ENCODE measurements around the gene CKLF. TPM values are rescaled to one million over a fixed set of nuclear protein-coding genes. Genes with fewer than 3 reads are reported as not detected.

Gene CKLF
- total RNA-seq, 4 donors from 2014 or later: 31.6 to 68.4 (median 49.2) TPM

- no peak for TF ChIP-seq CTCF (IDR thresholded peaks at IDR 0.05)
- ATAC-seq (ENCODE audit: low FRiP score) (no peak), DNase-seq (ENCODE audit: low spot score) (no peak)
Measured at GRCh38 chr16:66601471-66601870, 49.1 kb downstream of the CKLF start.

- TF ChIP-seq CTCF (IDR thresholded peaks at IDR 0.05): no peak
- ATAC-seq (ENCODE audit: low FRiP score) (peak; percentile 8), DNase-seq (ENCODE audit: low spot score) (no peak)
Measured at GRCh38 chr16:66603537-66604375, 51.4 kb downstream of the CKLF start.

GRCh38 chr16:66604376-66605176, 52.2 kb downstream of the CKLF start, which contains the start of gene CMTM3:
Gene CMTM3, plus strand, starts transcription at chr16:66604704. Its CDS starts 102 bp downstream, at chr16:66604806.
- ATAC-seq (ENCODE audit: low FRiP score) (peak; percentile 67), DNase-seq (ENCODE audit: low spot score) (peak; percentile 58)
- TF ChIP-seq CTCF (IDR thresholded peaks at IDR 0.05): peak in 2 of 3 donors; percentile 57 to 64

- DNase-seq (ENCODE audit: low spot score) (no peak), ATAC-seq (ENCODE audit: low FRiP score) (peak; percentile 68)
Measured at GRCh38 chr16:66605177-66605978, 53.0 kb downstream of the CKLF start.

GRCh38 chr16:66605979-66606751, 53.8 kb downstream of the CKLF start:
- TF ChIP-seq CTCF (IDR thresholded peaks at IDR 0.05): no peak
- DNase-seq (ENCODE audit: low spot score) (no peak), ATAC-seq (ENCODE audit: low FRiP score) (no peak)

More at GRCh38 chr16:66605177-66605978, 53.0 kb downstream of the CKLF start:
- no peak for TF ChIP-seq CTCF (IDR thresholded peaks at IDR 0.05)
